Hepatocyte (in vitro differentiated cells): Measurements from ENCODE around the gene CARMIL3.

ENCODE experiments used
- EZH2 ChIP-seq: fragments of 200-600 bp; sonication (generic); IDR thresholded peaks from 2 replicates; pipeline ENCODE4 v1.6.1; 2016; ENCODE audit warnings: antibody characterized with exemption, mild to moderate bottlenecking, borderline replicate concordance
- EZH2phosphoT487 ChIP-seq: fragments of 200-600 bp; sonication (generic); IDR thresholded peaks from one replicate; pipeline ENCODE4 v1.6.1; 2018; ENCODE audit warnings: antibody characterized with exemption, mild to moderate bottlenecking, low read depth, moderate library complexity; ENCODE audit not compliant: unreplicated experiment, severe bottlenecking

- TF ChIP-seq EZH2phosphoT487 (no peak), EZH2 (no peak)
Observed at GRCh38 chr14:24042746-24043145, 9.1 kb upstream of the CARMIL3 start.
